Measurements from ENCODE around the gene TDRD12. TPM values are rescaled to one million over a fixed set of nuclear protein-coding genes. Genes with fewer than 3 reads are reported as not detected.

The TDRD12 gene
- total and polyA plus RNA-seq, 2 of the 13 experiments (the other 11 are each of a cell fraction or from before 2014, with no cell fraction given) = 0.03 to 0.40 TPM

DNA sequence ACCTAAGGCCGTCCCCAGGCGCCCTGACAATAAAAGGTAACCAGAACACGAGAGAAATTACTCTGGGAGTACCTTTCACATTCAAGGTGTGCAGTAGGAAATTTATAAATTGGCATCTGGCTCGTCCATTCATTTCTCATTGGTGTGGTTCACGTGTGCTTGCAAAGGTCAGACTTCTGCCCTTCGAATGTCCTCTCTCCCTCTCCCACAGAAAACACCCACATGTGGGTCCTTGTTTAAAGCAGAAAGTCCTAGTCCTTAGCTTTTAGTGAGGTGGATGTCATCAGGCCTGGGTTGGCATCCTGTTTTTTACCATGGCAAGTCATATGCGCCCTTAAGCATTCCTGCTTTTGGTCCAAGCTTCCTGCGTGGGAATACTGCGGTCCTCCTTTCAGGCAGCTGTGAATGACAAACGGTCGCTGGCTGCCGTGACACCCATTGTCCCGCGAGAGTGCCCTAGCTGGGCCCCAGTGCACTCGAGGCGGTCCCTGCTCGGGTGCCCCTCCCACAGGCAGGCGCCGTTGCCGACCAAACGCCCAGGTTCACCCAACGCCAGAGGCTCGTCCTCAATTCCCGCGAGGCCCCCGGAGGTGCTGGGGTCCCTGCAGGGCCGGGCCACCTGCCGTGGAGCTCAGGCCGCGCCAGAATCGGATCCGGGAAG lies 28.1 kb upstream of the TDRD12 start, which contains the start of gene NUDT19 (continued):
- TF ChIP-seq YEATS4 (CRISPR knock-in tag; IDR thresholded peaks at IDR 0.05; ENCODE audit: borderline replicate concordance) = peak; percentile 41; the same call in 1 of the 2 replicates
- no peak for TF ChIP-seq MIER2 (CRISPR knock-in tag; IDR thresholded peaks at IDR 0.05)
- no peak; the same call in 1 of the 2 replicates for TF ChIP-seq RAD21 (CRISPR knock-in tag; IDR thresholded peaks at IDR 0.05)
- TF ChIP-seq KDM3A (CRISPR knock-in tag; IDR thresholded peaks at IDR 0.05; ENCODE audit: low read depth) = 0 out of 2 replicates have a peak, but pooled peaks have one; percentile 50
- TF ChIP-seq ZSCAN20 (CRISPR knock-in tag; IDR thresholded peaks at IDR 0.05; ENCODE audit: borderline replicate concordance) = 0 out of 2 replicates have a peak, but pooled peaks have one; percentile 26
- no peak for TF ChIP-seq ZFP36L1 (CRISPR knock-in tag; IDR thresholded peaks at IDR 0.05)
- TF ChIP-seq TSC22D2 (CRISPR knock-in tag; IDR thresholded peaks at IDR 0.05; ENCODE audit: borderline replicate concordance) = no peak
- TF ChIP-seq, protein P1, sequence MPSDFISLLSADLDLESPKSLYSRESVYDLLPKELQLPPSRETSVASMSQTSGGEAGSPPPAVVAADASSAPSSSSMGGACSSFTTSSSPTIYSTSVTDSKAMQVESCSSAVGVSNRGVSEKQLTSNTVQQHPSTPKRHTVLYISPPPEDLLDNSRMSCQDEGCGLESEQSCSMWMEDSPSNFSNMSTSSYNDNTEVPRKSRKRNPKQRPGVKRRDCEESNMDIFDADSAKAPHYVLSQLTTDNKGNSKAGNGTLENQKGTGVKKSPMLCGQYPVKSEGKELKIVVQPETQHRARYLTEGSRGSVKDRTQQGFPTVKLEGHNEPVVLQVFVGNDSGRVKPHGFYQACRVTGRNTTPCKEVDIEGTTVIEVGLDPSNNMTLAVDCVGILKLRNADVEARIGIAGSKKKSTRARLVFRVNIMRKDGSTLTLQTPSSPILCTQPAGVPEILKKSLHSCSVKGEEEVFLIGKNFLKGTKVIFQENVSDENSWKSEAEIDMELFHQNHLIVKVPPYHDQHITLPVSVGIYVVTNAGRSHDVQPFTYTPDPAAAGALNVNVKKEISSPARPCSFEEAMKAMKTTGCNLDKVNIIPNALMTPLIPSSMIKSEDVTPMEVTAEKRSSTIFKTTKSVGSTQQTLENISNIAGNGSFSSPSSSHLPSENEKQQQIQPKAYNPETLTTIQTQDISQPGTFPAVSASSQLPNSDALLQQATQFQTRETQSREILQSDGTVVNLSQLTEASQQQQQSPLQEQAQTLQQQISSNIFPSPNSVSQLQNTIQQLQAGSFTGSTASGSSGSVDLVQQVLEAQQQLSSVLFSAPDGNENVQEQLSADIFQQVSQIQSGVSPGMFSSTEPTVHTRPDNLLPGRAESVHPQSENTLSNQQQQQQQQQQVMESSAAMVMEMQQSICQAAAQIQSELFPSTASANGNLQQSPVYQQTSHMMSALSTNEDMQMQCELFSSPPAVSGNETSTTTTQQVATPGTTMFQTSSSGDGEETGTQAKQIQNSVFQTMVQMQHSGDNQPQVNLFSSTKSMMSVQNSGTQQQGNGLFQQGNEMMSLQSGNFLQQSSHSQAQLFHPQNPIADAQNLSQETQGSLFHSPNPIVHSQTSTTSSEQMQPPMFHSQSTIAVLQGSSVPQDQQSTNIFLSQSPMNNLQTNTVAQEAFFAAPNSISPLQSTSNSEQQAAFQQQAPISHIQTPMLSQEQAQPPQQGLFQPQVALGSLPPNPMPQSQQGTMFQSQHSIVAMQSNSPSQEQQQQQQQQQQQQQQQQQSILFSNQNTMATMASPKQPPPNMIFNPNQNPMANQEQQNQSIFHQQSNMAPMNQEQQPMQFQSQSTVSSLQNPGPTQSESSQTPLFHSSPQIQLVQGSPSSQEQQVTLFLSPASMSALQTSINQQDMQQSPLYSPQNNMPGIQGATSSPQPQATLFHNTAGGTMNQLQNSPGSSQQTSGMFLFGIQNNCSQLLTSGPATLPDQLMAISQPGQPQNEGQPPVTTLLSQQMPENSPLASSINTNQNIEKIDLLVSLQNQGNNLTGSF (CRISPR knock-in tag; IDR thresholded peaks at IDR 0.05) = no peak; the same call in 1 of the 2 replicates
- TF ChIP-seq TCF7L2 (IDR thresholded peaks at IDR 0.05; ENCODE audit: low read depth, low read length) = no peak
- no peak for TF ChIP-seq SKIL (CRISPR knock-in tag; IDR thresholded peaks at IDR 0.05; ENCODE audit: borderline replicate concordance)
- TF ChIP-seq, protein P2, sequence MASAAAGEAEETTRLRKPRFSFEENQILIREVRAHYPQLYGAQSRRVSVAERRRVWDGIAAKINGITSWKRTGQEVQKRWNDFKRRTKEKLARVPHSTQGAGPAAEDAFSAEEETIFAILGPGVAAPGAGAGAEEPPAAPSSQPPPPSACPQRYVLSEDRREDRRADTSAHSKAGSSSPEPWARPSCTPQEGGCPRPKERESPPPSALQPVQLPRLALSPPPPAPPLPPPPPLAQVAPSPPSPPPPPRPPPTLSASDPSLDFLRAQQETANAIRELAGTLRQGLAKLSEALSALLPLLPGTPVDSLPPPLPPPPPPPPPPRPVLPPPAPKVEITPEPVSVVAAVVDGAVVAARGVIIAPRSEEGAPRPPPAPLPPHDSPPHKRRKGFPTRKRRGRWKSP (CRISPR knock-in tag; IDR thresholded peaks at IDR 0.05) = no peak
- TF ChIP-seq MAFF (IDR thresholded peaks at IDR 0.05; ENCODE audit: low read depth, low read length) = no peak
- no peak for TF ChIP-seq ZNF768 (CRISPR knock-in tag; IDR thresholded peaks at IDR 0.05)
- TF ChIP-seq HMG20A (CRISPR knock-in tag; IDR thresholded peaks at IDR 0.05; ENCODE audit: borderline replicate concordance) = no peak
- TF ChIP-seq PTBP1 (IDR thresholded peaks at IDR 0.05; ENCODE audit: low read depth, low read length, poor library complexity, severe bottlenecking) = no peak
- TF ChIP-seq, protein P3, sequence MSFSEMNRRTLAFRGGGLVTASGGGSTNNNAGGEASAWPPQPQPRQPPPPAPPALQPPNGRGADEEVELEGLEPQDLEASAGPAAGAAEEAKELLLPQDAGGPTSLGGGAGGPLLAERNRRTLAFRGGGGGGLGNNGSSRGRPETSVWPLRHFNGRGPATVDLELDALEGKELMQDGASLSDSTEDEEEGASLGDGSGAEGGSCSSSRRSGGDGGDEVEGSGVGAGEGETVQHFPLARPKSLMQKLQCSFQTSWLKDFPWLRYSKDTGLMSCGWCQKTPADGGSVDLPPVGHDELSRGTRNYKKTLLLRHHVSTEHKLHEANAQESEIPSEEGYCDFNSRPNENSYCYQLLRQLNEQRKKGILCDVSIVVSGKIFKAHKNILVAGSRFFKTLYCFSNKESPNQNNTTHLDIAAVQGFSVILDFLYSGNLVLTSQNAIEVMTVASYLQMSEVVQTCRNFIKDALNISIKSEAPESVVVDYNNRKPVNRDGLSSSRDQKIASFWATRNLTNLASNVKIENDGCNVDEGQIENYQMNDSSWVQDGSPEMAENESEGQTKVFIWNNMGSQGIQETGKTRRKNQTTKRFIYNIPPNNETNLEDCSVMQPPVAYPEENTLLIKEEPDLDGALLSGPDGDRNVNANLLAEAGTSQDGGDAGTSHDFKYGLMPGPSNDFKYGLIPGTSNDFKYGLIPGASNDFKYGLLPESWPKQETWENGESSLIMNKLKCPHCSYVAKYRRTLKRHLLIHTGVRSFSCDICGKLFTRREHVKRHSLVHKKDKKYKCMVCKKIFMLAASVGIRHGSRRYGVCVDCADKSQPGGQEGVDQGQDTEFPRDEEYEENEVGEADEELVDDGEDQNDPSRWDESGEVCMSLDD (CRISPR knock-in tag; IDR thresholded peaks at IDR 0.05; ENCODE audit: borderline replicate concordance) = 0 out of 2 replicates have a peak, but pooled peaks have one; percentile 37
- peak; percentile 27 for TF ChIP-seq RBM39 (IDR thresholded peaks at IDR 0.05; ENCODE audit: low read depth, low read length, poor library complexity, severe bottlenecking)
- TF ChIP-seq ZNF839 (CRISPR knock-in tag; IDR thresholded peaks at IDR 0.05; ENCODE audit: borderline replicate concordance) = no peak

All from HepG2 (cell line).